Body of pancreas (tissue), 4 donors: ENCODE measurements around the gene CARD19. TPM values are rescaled to one million over a fixed set of nuclear protein-coding genes. Genes with fewer than 3 reads are reported as not detected.

Experiments
- ATAC-seq: fragments of 150-250 bp; one replicate; pipeline ENCODE4 v1.9.1; 2016
- DNase-seq, 4 donors: peaks; one replicate each; pipeline ENCODE4 v3.0.0-alpha.2; 2019
- H3K27ac ChIP-seq, 4 donors: fragments of 200-600 bp; sonication (generic); 1 replicate in 3 of 4; 2 replicates in 1 of 4; pipeline versions ENCODE4 v1.5.1 to v1.6.1; 2016 to 2019; ENCODE audit warnings: mild to moderate bottlenecking in 1 of 4, mixed read lengths in 1 of 4, moderate library complexity in 1 of 4
- H3K27me3 ChIP-seq, 2 donors: fragments of 200-600 bp; sonication (generic); one replicate each; pipeline ENCODE4 v1.6.0; 2016; ENCODE audit warnings: mild to moderate bottlenecking in 1 of 2
- H3K36me3 ChIP-seq, 2 donors: fragments of 200-600 bp; sonication (generic); replicated peaks in 1 of 2; 2 replicates each; pipeline ENCODE4 v1.5.1; 2016; ENCODE audit warnings: low read depth in 2 of 2; ENCODE audit not compliant: insufficient read depth in 1 of 2
- H3K4me1 ChIP-seq: fragments of 200-600 bp; sonication (generic); one replicate; pipeline ENCODE4 v1.6.0; 2016
- H3K4me3 ChIP-seq, 2 donors: fragments of 200-600 bp; sonication (generic); 1 replicate in 1 of 2; 2 replicates in 1 of 2; pipeline ENCODE4 v1.5.1; 2016 to 2019
- H3K9me3 ChIP-seq, 3 donors: fragments of 200-600 bp; sonication (generic); 1 replicate in 2 of 3; 2 replicates in 1 of 3; pipeline ENCODE4 v1.5.1; 2016
- CTCF ChIP-seq, 7 experiments: fragments of 450-650 bp in 4 of 7; fragments of 200-600 bp in 3 of 7; sonication (generic) in 3 of 7; IDR thresholded peaks; one replicate each; pipeline ENCODE4 v1.5.1; 2016 to 2019; ENCODE audit warnings: antibody characterized with exemption in 7 of 7
- POLR2A ChIP-seq, 3 donors: fragments of 450-650 bp; IDR thresholded peaks; one replicate each; pipeline ENCODE4 v1.6.1; 2016; ENCODE audit warnings: antibody characterized with exemption in 3 of 3, mild to moderate bottlenecking in 2 of 3
- whole genome bisulfite sequencing, 2 donors: methylation state at CpG; one replicate each; pipeline ENCODE4 v1.1.5; 2017; 5-methylcytosine and 5-hydroxymethylcytosine counted together
- intact Hi-C: fragments of 100-400 bp; cut with DNase I; formaldehyde crosslinking; loops from one replicate; pipeline ENCODE4 v1.15.1; 2023
- total RNA-seq, 2 donors: library from RNA; depleted of rRNA; stranded (reverse); fragments of >200 nt; gene quantifications; one replicate each; pipeline ENCODE4 v1.1.0, GENCODE V29; 2016

CARD19 gene
- total RNA-seq, 2 donors from 2014 or later = 4.3 to 20.8 TPM

- Histone ChIP-seq H3K4me3 (no peak overlapping the region), H3K9me3 (no peaks in the 10 kb centered on the region), H3K4me1 (peaks cover under 1% of the 10 kb centered on the region), H3K27ac (no peak overlapping the region), H3K27me3 (no peaks in the 10 kb centered on the region), H3K36me3 (no peaks in the 10 kb centered on the region)
- no peak for DNase-seq
- TF ChIP-seq POLR2A (IDR thresholded peaks at IDR 0.05) (no peak), CTCF (IDR thresholded peaks at IDR 0.05) (no peak)
- no peak for ATAC-seq
- intact Hi-C loops = no loop called here
- WGBS, 2 donors = 92% methylated on average over 12 of the region's 12 CpGs
These were observed 6.5 kb upstream of the CARD19 start for GRCh38 chr9:93089481-93089991.

- peaks cover 7% of the 10 kb centered on the region for H3K4me1 ChIP-seq
- 45 to 51% methylated on average over 8 of the region's 8 CpGs for WGBS, 2 donors
- DNase-seq = peak in 1 of 4 donors; percentile 1
These were observed 5.8 kb upstream of the CARD19 start for GRCh38 chr9:93090091-93090655.

GRCh38 chr9:93091056-93091452 lies 5.0 kb upstream of the CARD19 start:
- Histone ChIP-seq H3K36me3 (no peaks in the 10 kb centered on the region), H3K4me1 (peaks cover 7% of the 10 kb centered on the region), H3K4me3 (no peak overlapping the region), H3K27me3 (no peaks in the 10 kb centered on the region), H3K9me3 (no peaks in the 10 kb centered on the region), H3K27ac (no peak overlapping the region)
- no peak for ATAC-seq
- intact Hi-C loops = no loop called here
- 86 to 88% methylated on average over 4 of the region's 4 CpGs for WGBS, 2 donors
- no peak for DNase-seq
- TF ChIP-seq CTCF (IDR thresholded peaks at IDR 0.05) (no peak), POLR2A (IDR thresholded peaks at IDR 0.05) (no peak)

More at GRCh38 chr9:93090091-93090655, 5.8 kb upstream of the CARD19 start:
- no peak for ATAC-seq
- no peak overlapping the region for H3K4me3 ChIP-seq
- intact Hi-C loops = no loop called here
- H3K27me3 ChIP-seq = no peaks in the 10 kb centered on the region
- TF ChIP-seq POLR2A (IDR thresholded peaks at IDR 0.05) (no peak), CTCF (IDR thresholded peaks at IDR 0.05) (no peak)
- no peaks in the 10 kb centered on the region for H3K9me3 ChIP-seq
- H3K27ac ChIP-seq = no peak overlapping the region
- no peaks in the 10 kb centered on the region for H3K36me3 ChIP-seq

GRCh38 chr9:93091453-93092081 lies 4.5 kb upstream of the CARD19 start:
- TF ChIP-seq CTCF (IDR thresholded peaks at IDR 0.05) (no peak), POLR2A (IDR thresholded peaks at IDR 0.05) (no peak)
- no peak for ATAC-seq
- Histone ChIP-seq H3K4me3 (no peak overlapping the region), H3K36me3 (no peaks in the 10 kb centered on the region), H3K27ac (no peak overlapping the region), H3K4me1 (peaks cover 7% of the 10 kb centered on the region), H3K9me3 (no peaks in the 10 kb centered on the region), H3K27me3 (no peaks in the 10 kb centered on the region)
- DNase-seq = peak in 2 of 4 donors; percentile 3 to 43
- intact Hi-C loops = no loop called here
- WGBS, 2 donors = 71 to 88% methylated on average over 2 to 3 of the region's 3 CpGs
